ENCODE measurements around the gene SWI5. TPM values are rescaled to one million over a fixed set of nuclear protein-coding genes. Genes with fewer than 3 reads are reported as not detected.

SWI5 gene
- total RNA-seq, 1 donor from 2014 or later, result 18.9 TPM

DNA sequence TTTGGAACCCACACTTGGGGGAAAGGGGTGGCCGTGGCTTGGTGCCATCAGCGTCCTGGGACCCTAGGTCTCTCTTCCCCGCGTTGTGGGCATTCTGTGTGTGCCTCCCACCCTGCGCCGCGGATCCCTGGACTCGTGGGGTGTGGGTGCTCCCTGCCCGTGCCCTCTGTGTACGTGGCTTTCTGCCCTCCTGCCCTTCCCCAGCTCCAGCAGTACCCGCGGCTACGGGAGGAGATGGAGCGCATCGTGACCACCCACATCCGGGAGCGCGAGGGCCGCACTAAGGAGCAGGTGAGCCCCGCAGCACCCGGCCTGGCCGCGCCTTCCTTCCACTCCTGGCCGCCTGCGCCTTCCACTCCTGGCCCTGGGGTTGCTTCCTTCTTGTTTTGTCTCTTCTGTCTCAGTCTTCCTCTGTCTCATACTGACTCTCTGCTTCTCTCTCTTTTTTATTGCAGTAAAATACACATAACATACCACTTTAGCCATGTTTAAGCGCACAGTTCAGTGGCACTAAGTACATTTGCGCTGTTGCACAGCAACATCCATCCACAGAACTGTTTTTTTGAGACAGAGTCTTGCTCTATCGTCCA lies 42.2 kb upstream of the SWI5 start:
- Histone ChIP-seq H3K4me3 (no peak overlapping the region), H3K27ac (no peak overlapping the region), H3K4me1 (no peaks in the 10 kb centered on the region), H3K27me3 (no peaks in the 10 kb centered on the region), H3K36me3 (no peaks in the 10 kb centered on the region), H3K9me3 (no peaks in the 10 kb centered on the region)
- intact Hi-C loops (cut with DNase I), result no loop called here
- TF ChIP-seq, protein P1, sequence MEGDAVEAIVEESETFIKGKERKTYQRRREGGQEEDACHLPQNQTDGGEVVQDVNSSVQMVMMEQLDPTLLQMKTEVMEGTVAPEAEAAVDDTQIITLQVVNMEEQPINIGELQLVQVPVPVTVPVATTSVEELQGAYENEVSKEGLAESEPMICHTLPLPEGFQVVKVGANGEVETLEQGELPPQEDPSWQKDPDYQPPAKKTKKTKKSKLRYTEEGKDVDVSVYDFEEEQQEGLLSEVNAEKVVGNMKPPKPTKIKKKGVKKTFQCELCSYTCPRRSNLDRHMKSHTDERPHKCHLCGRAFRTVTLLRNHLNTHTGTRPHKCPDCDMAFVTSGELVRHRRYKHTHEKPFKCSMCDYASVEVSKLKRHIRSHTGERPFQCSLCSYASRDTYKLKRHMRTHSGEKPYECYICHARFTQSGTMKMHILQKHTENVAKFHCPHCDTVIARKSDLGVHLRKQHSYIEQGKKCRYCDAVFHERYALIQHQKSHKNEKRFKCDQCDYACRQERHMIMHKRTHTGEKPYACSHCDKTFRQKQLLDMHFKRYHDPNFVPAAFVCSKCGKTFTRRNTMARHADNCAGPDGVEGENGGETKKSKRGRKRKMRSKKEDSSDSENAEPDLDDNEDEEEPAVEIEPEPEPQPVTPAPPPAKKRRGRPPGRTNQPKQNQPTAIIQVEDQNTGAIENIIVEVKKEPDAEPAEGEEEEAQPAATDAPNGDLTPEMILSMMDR (IDR thresholded peaks at IDR 0.05), result no peak
- no peak for DNase-seq
- peak; percentile 24 for ATAC-seq

GRCh38 chr9:128242124-128242523 lies 34.0 kb upstream of the SWI5 start:
- H3K27me3 ChIP-seq, result no peaks in the 10 kb centered on the region
- intact Hi-C loops (cut with DNase I), result no loop called here
- H3K36me3 ChIP-seq, result no peaks in the 10 kb centered on the region
- H3K27ac ChIP-seq, result no peak overlapping the region
- ATAC-seq (no peak), DNase-seq (no peak)
- peaks cover 13% of the 10 kb centered on the region for H3K4me1 ChIP-seq
- no peak overlapping the region for H3K4me3 ChIP-seq
- TF ChIP-seq, protein P1 (IDR thresholded peaks at IDR 0.05), result no peak
- no peaks in the 10 kb centered on the region for H3K9me3 ChIP-seq

DNA sequence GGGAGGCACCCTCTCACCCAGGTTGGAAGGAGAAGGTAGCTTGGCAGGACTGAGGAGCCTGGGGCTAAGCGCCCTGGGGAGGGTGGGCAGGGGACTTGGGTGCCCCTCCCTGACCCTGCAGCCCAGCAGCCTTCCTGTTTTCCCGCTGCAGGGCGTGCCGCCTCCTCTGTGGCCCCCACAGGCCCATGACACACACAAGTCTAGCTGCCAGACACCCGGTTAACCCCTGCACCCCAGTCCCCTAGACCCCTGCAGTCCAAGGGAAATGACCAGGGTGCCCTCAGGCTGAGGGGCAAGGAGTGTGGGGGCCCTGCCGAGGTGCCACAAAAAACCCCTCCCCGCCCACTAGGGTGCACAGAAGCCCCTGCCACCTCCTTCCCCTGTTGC lies 33.3 kb upstream of the SWI5 start:
- no peaks in the 10 kb centered on the region for H3K9me3 ChIP-seq
- intact Hi-C loops (cut with DNase I), result no loop called here
- H3K27me3 ChIP-seq, result no peaks in the 10 kb centered on the region
- H3K4me3 ChIP-seq, result no peak overlapping the region
- no peaks in the 10 kb centered on the region for H3K36me3 ChIP-seq
- no peak overlapping the region for H3K27ac ChIP-seq
- DNase-seq (no peak), ATAC-seq (no peak)
- peaks cover 13% of the 10 kb centered on the region for H3K4me1 ChIP-seq
- TF ChIP-seq, protein P1 (IDR thresholded peaks at IDR 0.05), result no peak

- TF ChIP-seq, protein P1 (IDR thresholded peaks at IDR 0.05), result no peak
- Histone ChIP-seq H3K36me3 (no peaks in the 10 kb centered on the region), H3K27me3 (no peaks in the 10 kb centered on the region), H3K9me3 (no peaks in the 10 kb centered on the region), H3K27ac (no peak overlapping the region), H3K4me3 (no peak overlapping the region), H3K4me1 (peaks cover 13% of the 10 kb centered on the region)
- DNase-seq (no peak), ATAC-seq (no peak)
- intact Hi-C loops (cut with DNase I), result no loop called here
Observed at GRCh38 chr9:128243215-128244018, 32.7 kb upstream of the SWI5 start.

DNA sequence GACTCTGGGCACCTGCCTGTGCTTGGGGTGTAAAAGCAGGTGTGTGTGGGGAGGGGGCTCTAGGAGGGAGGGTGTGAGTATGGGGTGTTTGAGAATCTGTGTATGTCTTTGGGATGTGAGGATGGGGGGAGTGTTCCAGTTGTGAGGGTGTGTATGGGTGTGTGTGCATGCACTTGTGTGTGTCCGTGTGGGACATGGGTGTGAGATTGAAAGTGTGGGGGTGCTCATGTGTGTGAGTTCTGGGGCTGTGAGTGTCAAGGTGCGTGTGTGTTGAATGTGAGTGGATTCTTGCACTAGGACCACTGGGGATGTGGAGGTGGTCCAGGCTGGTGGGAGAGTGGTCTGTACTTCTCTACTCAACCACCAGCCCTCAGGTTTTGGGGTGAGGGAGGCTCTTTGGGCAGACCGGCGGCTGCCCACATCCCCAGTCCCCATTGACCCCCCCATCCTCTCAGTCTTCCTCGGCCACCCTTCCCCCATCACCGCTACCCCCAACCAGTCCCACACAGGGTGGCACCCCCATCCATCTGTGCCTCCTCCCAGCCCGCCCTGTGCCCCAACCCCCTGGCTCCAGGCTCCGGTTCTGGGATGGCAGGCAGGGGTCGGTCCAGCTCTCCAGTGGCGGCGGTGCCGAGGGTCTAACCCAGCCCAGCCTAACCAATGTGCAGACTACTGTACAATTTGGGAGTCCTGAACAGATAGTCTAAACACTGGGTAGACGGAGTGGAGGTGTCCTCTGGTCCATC lies 31.8 kb upstream of the SWI5 start:
- DNase-seq, result no peak
- Histone ChIP-seq H3K4me3 (peak overlapping the region; percentile 37), H3K27ac (peak overlapping the region; percentile 58), H3K36me3 (no peaks in the 10 kb centered on the region), H3K9me3 (no peaks in the 10 kb centered on the region), H3K27me3 (no peaks in the 10 kb centered on the region), H3K4me1 (peaks cover 13% of the 10 kb centered on the region)
- ATAC-seq, result no peak
- intact Hi-C loops (cut with DNase I), result no loop called here
- TF ChIP-seq, protein P1 (IDR thresholded peaks at IDR 0.05), result no peak

Data from upper lobe of right lung (tissue), 1 donor.